Endodermal cell (in vitro differentiated cells): ENCODE measurements around the gene GPATCH8. TPM values are rescaled to one million over a fixed set of nuclear protein-coding genes. Genes with fewer than 3 reads are reported as not detected.

ENCODE experiments used
- DNase-seq: peaks from one replicate; pipeline ENCODE4 v3.0.0-alpha.2; 2017
- H3K27ac ChIP-seq: 2 replicates; pipeline ENCODE4 v1.5.1; 2013; ENCODE audit warnings: mild to moderate bottlenecking, low read depth, low read length, moderate library complexity
- H3K27me3 ChIP-seq: 2 replicates; pipeline ENCODE4 v1.6.1; 2013; ENCODE audit warnings: mild to moderate bottlenecking, low read length, moderate library complexity; ENCODE audit not compliant: insufficient read depth, control insufficient read depth, poor library complexity, severe bottlenecking
- H3K36me3 ChIP-seq: 2 replicates; pipeline ENCODE4 v1.7.0; 2013; ENCODE audit warnings: mild to moderate bottlenecking, low read length, moderate library complexity; ENCODE audit not compliant: control insufficient read depth, insufficient read depth
- H3K4me1 ChIP-seq: one replicate; pipeline ENCODE4 v1.7.0; 2013; ENCODE audit warnings: low read length; ENCODE audit not compliant: control insufficient read depth, insufficient read depth
- H3K4me3 ChIP-seq: 2 replicates; pipeline ENCODE4 v1.5.1; 2013; ENCODE audit warnings: mild to moderate bottlenecking, low read length, moderate library complexity
- H3K9ac ChIP-seq: 2 replicates; pipeline ENCODE4 v1.6.1; 2013; ENCODE audit warnings: mild to moderate bottlenecking, low read length, moderate library complexity; ENCODE audit not compliant: poor library complexity, severe bottlenecking; ENCODE audit errors: extremely low read depth
- H3K9me3 ChIP-seq: 2 replicates; pipeline ENCODE4 v1.6.1; 2013; ENCODE audit warnings: mild to moderate bottlenecking, low read length, moderate library complexity; ENCODE audit not compliant: control insufficient read depth
- H3K27ac Mint-ChIP-seq: 2 replicates; pipeline ENCODE4 v1.8.0; 2020; ENCODE audit warnings: mixed read lengths
- H3K27me3 Mint-ChIP-seq: 2 replicates; pipeline ENCODE4 v1.8.0; 2021; ENCODE audit warnings: mild to moderate bottlenecking, mixed read lengths; ENCODE audit not compliant: insufficient read depth
- H3K36me3 Mint-ChIP-seq: 2 replicates; pipeline ENCODE4 v1.8.0; 2020; ENCODE audit warnings: low read depth, mixed read lengths
- H3K4me1 Mint-ChIP-seq: 2 replicates; pipeline ENCODE4 v1.8.0; 2020; ENCODE audit warnings: mixed read lengths
- H3K4me3 Mint-ChIP-seq: 2 replicates; pipeline ENCODE4 v1.8.0; 2020; ENCODE audit warnings: mild to moderate bottlenecking, moderate library complexity, mixed read lengths
- H3K9me3 Mint-ChIP-seq: 2 replicates; pipeline ENCODE4 v1.8.0; 2020; ENCODE audit warnings: mild to moderate bottlenecking, mixed read lengths
- whole genome bisulfite sequencing, 2 experiments: methylation state at CpG; one replicate each; pipeline versions ENCODE4 v1.1.5 to v1.1.7; 2013; ENCODE audit warnings: missing lambda C conversion rate in 2 of 2, mixed read lengths in 1 of 2; ENCODE audit not compliant: insufficient coverage in 1 of 2, insufficient read length in 1 of 2; 5-methylcytosine and 5-hydroxymethylcytosine counted together
- total RNA-seq, 2 donors: library from RNA; stranded (reverse); fragmentation: NEBNext Ultra II Directional in 1 of 2; extraction: Animal tissue kit (Norgen Biotek cat#: 25700) in 1 of 2; gene quantifications; 2 replicates in 1 of 2; 3 replicates in 1 of 2; pipeline ENCODE4 v1.2.1, GENCODE V29; 2021
- TF ChIP-seq, protein P1 (sequence below): fragments of 200-600 bp; sonication (generic); conservative IDR thresholded peaks from 2 replicates; pipeline ENCODE4 v1.5.0; 2021; ENCODE audit warnings: antibody characterized with exemption, mild to moderate bottlenecking

Gene GPATCH8
- total RNA-seq, 2 donors from 2014 or later = 49.9 to 55.2 TPM

DNA sequence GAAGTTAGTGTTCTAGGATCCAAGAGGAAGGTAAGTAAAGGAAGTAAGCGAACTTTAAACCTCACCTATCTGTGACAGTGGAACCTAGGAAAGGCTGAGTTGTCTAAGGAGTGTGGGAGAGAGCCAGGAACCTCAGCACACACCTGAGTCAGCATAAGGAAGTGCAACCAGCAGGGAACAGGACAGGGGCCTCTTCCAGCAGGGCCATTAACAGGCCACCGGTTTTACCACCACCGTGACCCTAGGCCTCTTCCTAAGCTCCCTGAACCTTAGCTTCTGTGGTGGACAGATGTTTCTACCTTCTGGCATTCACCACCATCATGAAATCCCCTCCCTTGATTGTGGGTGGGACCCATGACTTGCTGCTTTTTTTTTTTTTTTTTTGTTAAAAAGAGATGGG lies 26.7 kb upstream of the GPATCH8 start:
- Histone ChIP-seq H3K9me3 (peaks cover 14% of the 10 kb centered on the region), H3K36me3 (no peaks in the 10 kb centered on the region), H3K4me3 (no peak overlapping the region), H3K9ac (no peak overlapping the region), H3K27me3 (no peaks in the 10 kb centered on the region), H3K4me1 (peaks cover 2% of the 10 kb centered on the region), H3K27ac (no peak overlapping the region)
- peaks cover 5% of the 10 kb centered on the region for H3K4me1 Mint-ChIP-seq
- H3K27me3 Mint-ChIP-seq = peaks cover 17% of the 10 kb centered on the region
- no peaks in the 10 kb centered on the region for H3K36me3 Mint-ChIP-seq
- DNase-seq = peak; percentile 61
- TF ChIP-seq, protein P1, sequence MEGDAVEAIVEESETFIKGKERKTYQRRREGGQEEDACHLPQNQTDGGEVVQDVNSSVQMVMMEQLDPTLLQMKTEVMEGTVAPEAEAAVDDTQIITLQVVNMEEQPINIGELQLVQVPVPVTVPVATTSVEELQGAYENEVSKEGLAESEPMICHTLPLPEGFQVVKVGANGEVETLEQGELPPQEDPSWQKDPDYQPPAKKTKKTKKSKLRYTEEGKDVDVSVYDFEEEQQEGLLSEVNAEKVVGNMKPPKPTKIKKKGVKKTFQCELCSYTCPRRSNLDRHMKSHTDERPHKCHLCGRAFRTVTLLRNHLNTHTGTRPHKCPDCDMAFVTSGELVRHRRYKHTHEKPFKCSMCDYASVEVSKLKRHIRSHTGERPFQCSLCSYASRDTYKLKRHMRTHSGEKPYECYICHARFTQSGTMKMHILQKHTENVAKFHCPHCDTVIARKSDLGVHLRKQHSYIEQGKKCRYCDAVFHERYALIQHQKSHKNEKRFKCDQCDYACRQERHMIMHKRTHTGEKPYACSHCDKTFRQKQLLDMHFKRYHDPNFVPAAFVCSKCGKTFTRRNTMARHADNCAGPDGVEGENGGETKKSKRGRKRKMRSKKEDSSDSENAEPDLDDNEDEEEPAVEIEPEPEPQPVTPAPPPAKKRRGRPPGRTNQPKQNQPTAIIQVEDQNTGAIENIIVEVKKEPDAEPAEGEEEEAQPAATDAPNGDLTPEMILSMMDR = no peak
- H3K9me3 Mint-ChIP-seq = peaks cover 26% of the 10 kb centered on the region
- WGBS, 2 experiments = 86 to 87% methylated on average over 1 to 3 of the region's 3 CpGs
- no peak overlapping the region for H3K4me3 Mint-ChIP-seq
- H3K27ac Mint-ChIP-seq = no peak overlapping the region

DNA sequence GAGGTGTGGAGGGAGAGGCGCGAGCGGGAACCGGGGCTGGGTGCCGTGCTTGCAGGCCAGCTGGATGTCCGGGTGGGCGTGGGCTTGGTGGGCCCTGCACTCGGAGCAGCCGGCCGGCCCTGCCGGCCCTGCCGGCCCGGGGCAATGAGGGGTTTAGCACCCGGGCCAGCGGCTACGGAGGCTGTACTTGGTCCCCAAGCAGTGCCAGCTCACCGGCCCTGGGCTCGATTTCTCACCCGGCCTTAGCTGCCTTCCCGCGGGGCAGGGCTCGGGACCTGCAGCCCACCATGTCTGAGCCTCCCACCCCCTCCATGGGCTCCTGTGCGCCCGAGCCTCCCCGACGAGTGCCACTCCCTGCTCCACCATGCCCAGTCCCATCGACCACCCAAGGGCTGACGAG lies 24.7 kb upstream of the GPATCH8 start:
- WGBS, 2 experiments = 92 to 94% methylated on average over 16 to 28 of the region's 28 CpGs
- peaks cover 34% of the 10 kb centered on the region for H3K9me3 Mint-ChIP-seq

DNA sequence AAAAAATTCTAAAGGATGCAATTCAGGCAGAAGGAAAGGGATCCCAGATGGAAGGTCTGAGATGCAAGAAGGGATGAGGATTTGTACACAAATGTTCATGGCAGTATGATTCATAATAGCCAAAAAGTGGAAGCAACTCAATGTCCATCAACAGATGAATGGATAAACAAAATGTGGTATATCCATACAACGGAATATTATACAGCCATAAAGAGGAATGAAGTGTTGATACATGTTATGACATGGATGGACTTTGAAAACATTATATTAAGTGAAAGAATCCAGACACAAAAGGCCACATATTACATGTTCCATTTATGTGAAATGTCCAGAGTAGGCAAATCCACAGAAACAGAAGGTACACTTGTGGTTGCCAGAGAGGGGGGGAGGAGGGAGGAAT lies 23.9 kb upstream of the GPATCH8 start:
- Histone ChIP-seq H3K36me3 (no peaks in the 10 kb centered on the region), H3K4me3 (peak overlapping the region; percentile 36), H3K9ac (no peak overlapping the region), H3K27ac (no peak overlapping the region), H3K9me3 (peaks cover 14% of the 10 kb centered on the region), H3K27me3 (no peaks in the 10 kb centered on the region), H3K4me1 (no peaks in the 10 kb centered on the region)
- Mint-ChIP-seq H3K4me3 (no peak overlapping the region), H3K9me3 (peaks cover 34% of the 10 kb centered on the region), H3K27ac (no peak overlapping the region), H3K27me3 (peaks cover 12% of the 10 kb centered on the region), H3K4me1 (no peaks in the 10 kb centered on the region), H3K36me3 (no peaks in the 10 kb centered on the region)
- WGBS, 2 experiments = 100% methylated on average over 1 of the region's 1 CpG; no CpG with 5 or more reads in 1 of the 2 experiments
- DNase-seq = no peak
- TF ChIP-seq, protein P1 = no peak

More for the DNA sequence above, 24.7 kb upstream of the GPATCH8 start:
- no peak for DNase-seq
- TF ChIP-seq, protein P1 = no peak
- Histone ChIP-seq H3K4me1 (no peaks in the 10 kb centered on the region), H3K36me3 (no peaks in the 10 kb centered on the region), H3K4me3 (no peak overlapping the region), H3K9me3 (peaks cover 14% of the 10 kb centered on the region), H3K27me3 (no peaks in the 10 kb centered on the region), H3K27ac (no peak overlapping the region), H3K9ac (no peak overlapping the region)
- H3K4me3 Mint-ChIP-seq = no peak overlapping the region
- peaks cover 14% of the 10 kb centered on the region for H3K27me3 Mint-ChIP-seq
- no peaks in the 10 kb centered on the region for H3K4me1 Mint-ChIP-seq
- no peak overlapping the region for H3K27ac Mint-ChIP-seq
- no peaks in the 10 kb centered on the region for H3K36me3 Mint-ChIP-seq
